HG02870 (cell line): ENCODE results near the gene DRG2.
A peak's percentile ranks its signal among the peaks of the same experiment; 100 is the strongest.

ENCODE experiments used
- ATAC-seq: cut with Tn5 transposase; IDR thresholded peaks from one replicate; pipeline ENCODE4 v1.9.1; 2021; ENCODE audit warnings: mild to moderate bottlenecking, moderate library complexity; ENCODE audit not compliant: unreplicated experiment

The DRG2 gene

GRCh38 chr17:18087610-18088491, at the start of gene DRG2:
DRG2 (plus strand) TSS chr17:18087948; CDS start chr17:18088024, 76 bp downstream.
- ATAC-seq = peak; percentile 73

GRCh38 chr17:18038149-18038850, 49.4 kb upstream of the DRG2 start:
- no peak for ATAC-seq

GRCh38 chr17:18038861-18039534, 48.8 kb upstream of the DRG2 start, which contains the start of the genes ATPAF2 and GID4:
ATPAF2 (minus strand) TSS chr17:18039168; CDS start chr17:18039013, 155 bp downstream.
GID4 (plus strand) TSS chr17:18039408; CDS start chr17:18039465, 57 bp downstream.
- ATAC-seq = peak; percentile 85

- ATAC-seq = peak; percentile 25
Measured at GRCh38 chr17:18039535-18040260, 48.0 kb upstream of the DRG2 start.

- ATAC-seq = no peak
Measured at GRCh38 chr17:18040261-18040858, 47.4 kb upstream of the DRG2 start.

- no peak for ATAC-seq
Measured at GRCh38 chr17:18041776-18042175, 46.0 kb upstream of the DRG2 start.

GRCh38 chr17:18042983-18043382, 44.8 kb upstream of the DRG2 start:
- ATAC-seq = no peak

- no peak for ATAC-seq
Measured at GRCh38 chr17:18043491-18043890, 44.3 kb upstream of the DRG2 start.

GRCh38 chr17:18044609-18045008, 43.1 kb upstream of the DRG2 start:
- ATAC-seq = no peak

- ATAC-seq = no peak
Measured at GRCh38 chr17:18045691-18046350, 41.9 kb upstream of the DRG2 start.

GRCh38 chr17:18055597-18055996, 32.2 kb upstream of the DRG2 start:
- ATAC-seq = no peak

GRCh38 chr17:18056214-18056613, 31.5 kb upstream of the DRG2 start:
- ATAC-seq = no peak

GRCh38 chr17:18059283-18059682, 28.5 kb upstream of the DRG2 start:
- ATAC-seq = no peak

- no peak for ATAC-seq
Measured at GRCh38 chr17:18064053-18064452, 23.7 kb upstream of the DRG2 start.

GRCh38 chr17:18065546-18065945, 22.2 kb upstream of the DRG2 start:
- no peak for ATAC-seq

GRCh38 chr17:18066866-18067265, 20.9 kb upstream of the DRG2 start:
- ATAC-seq = no peak

GRCh38 chr17:18069101-18069500, 18.6 kb upstream of the DRG2 start:
- no peak for ATAC-seq

GRCh38 chr17:18070861-18071340, 16.8 kb upstream of the DRG2 start:
- no peak for ATAC-seq

- no peak for ATAC-seq
Measured at GRCh38 chr17:18071751-18072150, 16.0 kb upstream of the DRG2 start.
